ENCODE measurements around the gene FIBCD1.

DNA sequence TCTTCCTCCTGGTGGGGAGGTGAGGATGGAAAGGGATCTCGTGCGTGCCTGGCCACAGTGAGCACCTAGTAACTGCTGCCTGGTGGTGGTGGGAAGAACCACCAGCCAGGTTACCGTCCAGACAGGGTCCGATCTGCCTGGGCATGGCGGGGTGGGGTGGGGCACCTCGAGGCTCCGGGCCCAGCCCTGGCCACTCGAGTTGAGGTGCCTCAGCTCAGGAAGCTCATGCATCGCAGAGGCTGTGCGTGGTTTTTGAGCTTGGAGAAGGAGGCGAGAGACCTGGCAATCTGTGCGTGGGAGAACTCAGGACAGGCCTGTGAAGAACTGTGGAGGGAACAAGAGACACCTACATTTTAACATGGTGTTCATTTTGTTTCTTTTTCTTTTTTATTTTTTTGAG, 31.0 kb upstream of the FIBCD1 start:
- TF ChIP-seq, protein P1, sequence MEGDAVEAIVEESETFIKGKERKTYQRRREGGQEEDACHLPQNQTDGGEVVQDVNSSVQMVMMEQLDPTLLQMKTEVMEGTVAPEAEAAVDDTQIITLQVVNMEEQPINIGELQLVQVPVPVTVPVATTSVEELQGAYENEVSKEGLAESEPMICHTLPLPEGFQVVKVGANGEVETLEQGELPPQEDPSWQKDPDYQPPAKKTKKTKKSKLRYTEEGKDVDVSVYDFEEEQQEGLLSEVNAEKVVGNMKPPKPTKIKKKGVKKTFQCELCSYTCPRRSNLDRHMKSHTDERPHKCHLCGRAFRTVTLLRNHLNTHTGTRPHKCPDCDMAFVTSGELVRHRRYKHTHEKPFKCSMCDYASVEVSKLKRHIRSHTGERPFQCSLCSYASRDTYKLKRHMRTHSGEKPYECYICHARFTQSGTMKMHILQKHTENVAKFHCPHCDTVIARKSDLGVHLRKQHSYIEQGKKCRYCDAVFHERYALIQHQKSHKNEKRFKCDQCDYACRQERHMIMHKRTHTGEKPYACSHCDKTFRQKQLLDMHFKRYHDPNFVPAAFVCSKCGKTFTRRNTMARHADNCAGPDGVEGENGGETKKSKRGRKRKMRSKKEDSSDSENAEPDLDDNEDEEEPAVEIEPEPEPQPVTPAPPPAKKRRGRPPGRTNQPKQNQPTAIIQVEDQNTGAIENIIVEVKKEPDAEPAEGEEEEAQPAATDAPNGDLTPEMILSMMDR (conservative IDR thresholded peaks at IDR 0.05; ENCODE audit: low read depth in 2 of 2) = no peak
- TF ChIP-seq EZH2 (IDR thresholded peaks at IDR 0.05; ENCODE audit: low read depth, unreplicated experiment) (no peak), JUNB (IDR thresholded peaks at IDR 0.05; ENCODE audit: unreplicated experiment) (no peak), POLR2AphosphoS5 (IDR thresholded peaks at IDR 0.05; ENCODE audit: low read depth) (no peak), ZNF331 (CRISPR knock-in tag; IDR thresholded peaks at IDR 0.05; ENCODE audit: low read depth) (no peak), EZH2phosphoT487 (IDR thresholded peaks at IDR 0.05; ENCODE audit: unreplicated experiment) (no peak), CREB1 (CRISPR knock-in tag; IDR thresholded peaks at IDR 0.05; ENCODE audit: low read depth) (no peak), STAT1 (IDR thresholded peaks at IDR 0.05; ENCODE audit: unreplicated experiment) (no peak), NANOG (IDR thresholded peaks at IDR 0.05; ENCODE audit: borderline replicate concordance) (no peak), ZNF114 (CRISPR knock-in tag; IDR thresholded peaks at IDR 0.05) (no peak)
- TF ChIP-seq, protein P2, sequence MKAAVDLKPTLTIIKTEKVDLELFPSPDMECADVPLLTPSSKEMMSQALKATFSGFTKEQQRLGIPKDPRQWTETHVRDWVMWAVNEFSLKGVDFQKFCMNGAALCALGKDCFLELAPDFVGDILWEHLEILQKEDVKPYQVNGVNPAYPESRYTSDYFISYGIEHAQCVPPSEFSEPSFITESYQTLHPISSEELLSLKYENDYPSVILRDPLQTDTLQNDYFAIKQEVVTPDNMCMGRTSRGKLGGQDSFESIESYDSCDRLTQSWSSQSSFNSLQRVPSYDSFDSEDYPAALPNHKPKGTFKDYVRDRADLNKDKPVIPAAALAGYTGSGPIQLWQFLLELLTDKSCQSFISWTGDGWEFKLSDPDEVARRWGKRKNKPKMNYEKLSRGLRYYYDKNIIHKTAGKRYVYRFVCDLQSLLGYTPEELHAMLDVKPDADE (IDR thresholded peaks at IDR 0.05) = no peak
- TF ChIP-seq, protein P3, sequence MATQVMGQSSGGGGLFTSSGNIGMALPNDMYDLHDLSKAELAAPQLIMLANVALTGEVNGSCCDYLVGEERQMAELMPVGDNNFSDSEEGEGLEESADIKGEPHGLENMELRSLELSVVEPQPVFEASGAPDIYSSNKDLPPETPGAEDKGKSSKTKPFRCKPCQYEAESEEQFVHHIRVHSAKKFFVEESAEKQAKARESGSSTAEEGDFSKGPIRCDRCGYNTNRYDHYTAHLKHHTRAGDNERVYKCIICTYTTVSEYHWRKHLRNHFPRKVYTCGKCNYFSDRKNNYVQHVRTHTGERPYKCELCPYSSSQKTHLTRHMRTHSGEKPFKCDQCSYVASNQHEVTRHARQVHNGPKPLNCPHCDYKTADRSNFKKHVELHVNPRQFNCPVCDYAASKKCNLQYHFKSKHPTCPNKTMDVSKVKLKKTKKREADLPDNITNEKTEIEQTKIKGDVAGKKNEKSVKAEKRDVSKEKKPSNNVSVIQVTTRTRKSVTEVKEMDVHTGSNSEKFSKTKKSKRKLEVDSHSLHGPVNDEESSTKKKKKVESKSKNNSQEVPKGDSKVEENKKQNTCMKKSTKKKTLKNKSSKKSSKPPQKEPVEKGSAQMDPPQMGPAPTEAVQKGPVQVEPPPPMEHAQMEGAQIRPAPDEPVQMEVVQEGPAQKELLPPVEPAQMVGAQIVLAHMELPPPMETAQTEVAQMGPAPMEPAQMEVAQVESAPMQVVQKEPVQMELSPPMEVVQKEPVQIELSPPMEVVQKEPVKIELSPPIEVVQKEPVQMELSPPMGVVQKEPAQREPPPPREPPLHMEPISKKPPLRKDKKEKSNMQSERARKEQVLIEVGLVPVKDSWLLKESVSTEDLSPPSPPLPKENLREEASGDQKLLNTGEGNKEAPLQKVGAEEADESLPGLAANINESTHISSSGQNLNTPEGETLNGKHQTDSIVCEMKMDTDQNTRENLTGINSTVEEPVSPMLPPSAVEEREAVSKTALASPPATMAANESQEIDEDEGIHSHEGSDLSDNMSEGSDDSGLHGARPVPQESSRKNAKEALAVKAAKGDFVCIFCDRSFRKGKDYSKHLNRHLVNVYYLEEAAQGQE (IDR thresholded peaks at IDR 0.05; ENCODE audit: unreplicated experiment) = no peak

Data from GM23338 (cell line).